C1 segment of cervical spinal cord (tissue), 14 donors: ENCODE data around the gene KCTD1.

Experiments
- DNase-seq, 14 donors: peaks; one replicate each; lab custom pipeline; 2025; lab: John Stamatoyannopoulos, UW

The KCTD1 gene

DNA sequence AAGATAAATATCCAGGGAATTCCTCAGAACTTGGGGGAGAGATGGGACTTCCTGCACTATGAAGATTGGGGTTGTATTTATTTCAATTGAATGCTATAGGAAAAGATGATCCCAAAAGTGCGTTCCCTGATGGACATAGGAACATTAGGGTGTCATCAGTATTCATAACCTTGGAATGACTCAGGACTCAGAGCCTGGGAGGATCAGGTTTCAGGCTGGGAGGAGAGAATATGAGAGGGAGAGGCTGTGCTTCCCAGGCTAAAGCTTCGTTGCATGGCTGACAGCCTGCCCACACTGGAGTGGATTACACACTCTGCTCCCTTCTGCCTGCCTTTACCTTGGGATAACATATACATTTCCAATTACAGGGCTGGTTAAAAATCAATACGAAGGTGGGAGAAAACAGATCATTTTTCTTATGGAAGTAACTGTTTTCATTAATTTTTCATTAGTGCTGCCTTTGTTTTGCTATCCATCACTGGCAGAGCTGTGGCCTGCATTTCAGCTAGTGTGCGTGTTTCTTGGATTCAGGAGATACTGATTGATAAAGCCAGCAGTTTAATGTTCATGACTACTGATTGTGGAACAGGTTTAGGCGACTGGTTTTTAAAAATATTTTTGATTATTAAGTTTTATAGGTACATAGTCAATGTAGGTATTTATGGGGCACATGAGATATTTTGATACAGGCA, 118.7 kb downstream of the KCTD1 start:
- no peak for DNase-seq

- DNase-seq, result no peak
Measured at GRCh38 chr18:26425148-26425531, 123.2 kb downstream of the KCTD1 start.

DNA sequence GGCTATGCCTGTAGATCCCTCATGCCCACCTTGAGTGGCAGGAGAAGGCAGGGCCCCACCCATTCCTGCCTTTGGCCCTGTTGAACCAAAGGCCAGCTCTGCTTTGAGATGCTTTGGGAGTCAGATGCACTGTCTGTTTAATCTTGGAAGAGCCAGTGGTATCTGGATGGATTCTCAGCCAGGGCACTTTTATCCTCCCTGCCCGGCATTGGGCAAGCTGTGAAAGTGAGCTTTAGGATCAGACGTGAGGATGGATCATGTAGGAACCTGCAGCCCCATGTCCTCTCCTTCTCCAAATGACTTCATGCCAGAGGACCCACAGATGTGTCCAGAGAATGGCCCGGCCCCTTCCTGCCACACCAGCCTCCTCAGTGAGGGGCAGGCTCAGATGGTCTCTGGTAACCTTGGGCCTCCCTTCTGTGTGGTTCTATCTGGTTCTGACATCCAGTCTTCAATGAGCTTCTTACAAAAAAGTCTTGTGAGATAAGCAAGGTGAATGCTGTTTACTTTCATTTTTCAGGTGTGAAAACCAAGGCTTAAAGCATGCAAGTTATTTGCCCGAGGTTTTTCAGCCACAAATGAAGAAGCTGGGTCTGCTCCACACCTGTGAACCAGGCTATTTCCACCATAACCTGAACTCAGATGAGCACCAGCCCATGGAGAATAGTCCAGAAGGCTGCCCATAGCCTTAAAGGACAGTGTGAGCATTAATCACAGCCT, 123.8 kb downstream of the KCTD1 start:
- DNase-seq, result no peak

DNA sequence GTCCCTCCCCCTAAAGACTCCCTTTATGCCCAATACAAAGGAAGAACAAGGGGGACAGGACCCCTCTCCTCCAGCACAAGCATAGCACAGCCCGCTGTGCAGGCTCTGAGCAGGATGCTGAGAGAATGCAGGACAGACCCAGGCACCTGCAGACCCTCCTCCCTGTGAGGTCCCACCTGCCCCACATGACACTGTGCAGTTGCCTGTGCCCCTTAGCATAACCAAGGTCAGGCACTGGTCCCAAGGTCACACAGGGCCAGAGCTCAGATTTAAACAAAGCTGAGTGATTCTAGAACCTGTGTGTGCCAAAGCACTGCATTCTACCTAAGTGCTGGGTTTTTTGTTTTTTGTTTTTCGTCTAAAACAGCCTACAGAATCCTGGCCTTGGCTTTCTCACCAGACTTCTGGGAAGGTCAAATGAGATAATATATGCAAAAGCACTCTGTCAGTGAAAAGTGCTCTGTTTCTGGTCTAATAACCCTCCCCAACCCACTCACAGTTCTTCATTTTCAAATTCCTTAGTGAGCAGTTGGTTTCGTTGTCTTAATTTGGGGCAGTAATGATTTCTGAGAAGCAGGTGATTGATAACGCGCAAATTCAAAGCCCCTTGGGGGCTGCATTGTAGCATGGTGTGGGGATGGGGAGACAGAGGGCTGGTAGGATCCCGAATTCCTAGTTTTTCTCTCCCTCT, 125.7 kb downstream of the KCTD1 start:
- DNase-seq, result no peak

- DNase-seq, result no peak
Measured at GRCh38 chr18:26421931-26422330, 126.4 kb downstream of the KCTD1 start.

DNA sequence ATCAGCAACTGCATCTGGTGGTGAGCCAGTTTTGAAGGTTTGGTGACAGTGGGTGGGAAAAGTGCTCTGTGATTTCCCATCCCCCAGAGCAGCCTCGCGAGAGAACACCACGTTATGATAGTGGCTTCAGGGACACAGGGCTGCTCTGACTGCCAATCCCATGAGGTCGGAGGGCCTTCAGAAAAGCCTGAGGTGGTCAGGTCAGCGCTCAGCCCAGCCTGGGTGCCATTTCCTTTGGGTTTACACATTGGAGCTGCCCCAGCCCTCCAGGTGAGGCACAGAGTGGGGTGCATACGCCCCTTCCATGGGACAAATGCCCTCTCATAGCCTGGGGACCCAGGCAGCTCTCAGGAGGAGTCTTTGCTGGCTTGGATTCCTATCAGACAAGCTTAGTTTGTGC, 126.8 kb downstream of the KCTD1 start:
- DNase-seq, result no peak

- no peak for DNase-seq
Measured at GRCh38 chr18:26419746-26420145, 128.6 kb downstream of the KCTD1 start.

DNA sequence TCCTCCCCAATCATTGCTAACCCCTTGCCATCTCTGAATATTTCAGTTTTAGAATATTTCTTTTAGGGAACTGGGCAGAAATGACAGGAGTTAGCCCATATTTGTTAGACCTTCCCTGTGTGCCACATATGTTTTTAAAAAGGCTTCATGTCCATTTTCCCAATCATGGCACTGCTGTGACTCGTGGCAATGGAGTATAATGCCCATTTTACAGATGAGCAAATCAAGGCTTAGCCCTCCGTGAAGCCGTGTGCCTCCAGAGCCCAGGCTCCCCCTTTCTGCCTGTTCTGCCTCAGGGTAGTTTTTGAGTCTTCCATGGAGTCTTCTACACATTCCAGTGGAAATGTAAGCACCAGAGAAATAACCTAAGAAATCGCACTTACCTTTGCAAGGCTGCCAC, 130.1 kb downstream of the KCTD1 start:
- DNase-seq, result no peak

- no peak for DNase-seq
Measured at GRCh38 chr18:26417190-26417589, 131.2 kb downstream of the KCTD1 start.

- DNase-seq, result no peak
Measured at GRCh38 chr18:26416652-26417150, 131.7 kb downstream of the KCTD1 start.

- no peak for DNase-seq
Measured at GRCh38 chr18:26415631-26416030, 132.7 kb downstream of the KCTD1 start.

DNA sequence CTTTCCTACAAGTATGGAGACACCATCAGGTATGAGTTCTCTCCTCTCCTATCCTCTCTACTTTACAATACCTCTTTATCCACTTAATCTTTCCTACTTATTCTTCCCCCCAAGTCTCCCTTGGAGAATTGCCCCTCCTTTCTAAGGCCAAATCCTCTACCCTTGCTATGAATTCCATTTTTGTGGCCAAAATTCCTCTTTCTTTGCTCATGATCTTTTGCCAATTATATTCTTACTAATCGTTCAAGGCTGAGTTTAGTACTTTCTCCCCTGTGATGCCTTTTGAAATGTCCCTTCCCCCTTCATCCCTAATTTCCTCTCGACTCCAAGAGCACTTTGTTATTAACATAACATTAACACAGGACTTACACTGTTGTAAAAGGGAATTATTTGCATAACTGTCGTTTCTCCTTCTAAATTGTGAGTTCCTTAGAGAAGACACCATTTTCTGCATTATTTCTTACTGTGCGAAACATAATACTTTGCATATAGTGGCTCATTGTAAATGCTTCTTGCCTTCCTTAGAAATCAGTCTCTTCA, 133.4 kb downstream of the KCTD1 start:
- DNase-seq, result no peak

- no peak for DNase-seq
Measured at GRCh38 chr18:26409091-26409490, 139.3 kb downstream of the KCTD1 start.

GRCh38 chr18:26407736-26408601, 140.4 kb downstream of the KCTD1 start:
- DNase-seq, result no peak

GRCh38 chr18:26406854-26407517, 141.4 kb downstream of the KCTD1 start:
- DNase-seq, result no peak

DNA sequence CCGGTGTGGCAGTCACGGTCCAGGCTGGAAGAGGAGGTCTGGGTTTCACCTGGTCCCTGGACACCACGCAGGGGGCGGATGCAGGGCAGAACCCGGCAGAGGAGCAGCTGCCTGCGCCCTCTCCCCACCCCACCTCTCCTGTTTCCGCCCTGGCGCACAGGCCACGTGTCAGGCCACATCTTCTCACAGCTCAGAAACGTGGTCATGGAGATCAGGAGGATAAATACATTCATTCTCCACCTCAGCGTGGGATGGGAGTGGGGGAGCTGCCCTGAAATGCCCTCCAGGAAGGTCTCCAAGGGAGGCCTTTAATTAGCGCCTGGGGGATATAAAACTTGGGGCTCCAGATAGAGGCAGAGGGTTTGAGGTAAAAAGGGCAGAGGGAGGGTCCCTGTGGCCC, 142.0 kb downstream of the KCTD1 start:
- no peak for DNase-seq

- DNase-seq, result peak in 8 of 14 donors; percentile 3 to 44 (median 24)
Measured at GRCh38 chr18:26405190-26405801, 143.1 kb downstream of the KCTD1 start.
